ENCODE results near the gene DBNL. TPM values are rescaled to one million over a fixed set of nuclear protein-coding genes. Genes with fewer than 3 reads are reported as not detected.

Gene DBNL
- total RNA-seq, 1 donor from 2014 or later = 100 TPM

DNA sequence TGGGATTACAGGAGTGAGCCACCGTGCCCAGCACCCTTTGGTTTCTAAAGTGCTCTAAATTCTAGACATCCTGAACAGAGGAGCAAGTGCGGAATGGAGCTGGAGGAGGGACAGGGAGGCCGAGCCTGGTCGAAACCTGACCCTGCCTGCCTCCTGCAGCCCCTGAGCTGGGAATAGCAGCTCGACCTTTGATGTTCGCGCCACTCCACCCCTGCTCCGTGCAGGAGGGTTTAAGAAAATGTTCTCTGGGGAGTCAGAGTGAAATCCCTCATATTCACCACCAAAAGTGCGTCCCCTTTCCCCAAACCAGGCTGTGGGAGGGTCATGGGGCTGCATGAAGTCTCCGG, 19.0 kb downstream of the DBNL start:
- intact Hi-C loops (cut with DNase I) = no loop called here
- DNase-seq (ENCODE audit: extremely low spot score in 2 of 2) = no peak
- no peak overlapping the region for H3K27ac ChIP-seq

GRCh38 chr7:44063894-44064651, 19.6 kb downstream of the DBNL start:
- H3K4me1 ChIP-seq = peaks cover 23% of the 10 kb centered on the region
- H3K9me3 ChIP-seq = no peaks in the 10 kb centered on the region
- no peak for DNase-seq (ENCODE audit: extremely low spot score in 2 of 2)
- intact Hi-C loops (cut with DNase I) = no loop called here
- no peak for TF ChIP-seq POLR2A (IDR thresholded peaks at IDR 0.05)
- TF ChIP-seq POLR2AphosphoS5 (IDR thresholded peaks at IDR 0.05; ENCODE audit: insufficient read depth in 1 of 2, low read depth in 1 of 2) = no peak
- TF ChIP-seq, protein P1, sequence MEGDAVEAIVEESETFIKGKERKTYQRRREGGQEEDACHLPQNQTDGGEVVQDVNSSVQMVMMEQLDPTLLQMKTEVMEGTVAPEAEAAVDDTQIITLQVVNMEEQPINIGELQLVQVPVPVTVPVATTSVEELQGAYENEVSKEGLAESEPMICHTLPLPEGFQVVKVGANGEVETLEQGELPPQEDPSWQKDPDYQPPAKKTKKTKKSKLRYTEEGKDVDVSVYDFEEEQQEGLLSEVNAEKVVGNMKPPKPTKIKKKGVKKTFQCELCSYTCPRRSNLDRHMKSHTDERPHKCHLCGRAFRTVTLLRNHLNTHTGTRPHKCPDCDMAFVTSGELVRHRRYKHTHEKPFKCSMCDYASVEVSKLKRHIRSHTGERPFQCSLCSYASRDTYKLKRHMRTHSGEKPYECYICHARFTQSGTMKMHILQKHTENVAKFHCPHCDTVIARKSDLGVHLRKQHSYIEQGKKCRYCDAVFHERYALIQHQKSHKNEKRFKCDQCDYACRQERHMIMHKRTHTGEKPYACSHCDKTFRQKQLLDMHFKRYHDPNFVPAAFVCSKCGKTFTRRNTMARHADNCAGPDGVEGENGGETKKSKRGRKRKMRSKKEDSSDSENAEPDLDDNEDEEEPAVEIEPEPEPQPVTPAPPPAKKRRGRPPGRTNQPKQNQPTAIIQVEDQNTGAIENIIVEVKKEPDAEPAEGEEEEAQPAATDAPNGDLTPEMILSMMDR (IDR thresholded peaks at IDR 0.05) = no peak
- no peak overlapping the region for H3K4me3 ChIP-seq
- no peak overlapping the region for H3K27ac ChIP-seq
- H3K27me3 ChIP-seq = no peaks in the 10 kb centered on the region
- H3K36me3 ChIP-seq = peaks cover 2 to 28% of the 10 kb centered on the region in 2 donors

More for the DNA sequence above, 19.0 kb downstream of the DBNL start:
- Histone ChIP-seq H3K4me3 (no peak overlapping the region), H3K36me3 (peaks cover 3 to 33% of the 10 kb centered on the region in 2 donors), H3K27me3 (no peaks in the 10 kb centered on the region), H3K4me1 (peaks cover 23% of the 10 kb centered on the region), H3K9me3 (no peaks in the 10 kb centered on the region)
- TF ChIP-seq POLR2A (IDR thresholded peaks at IDR 0.05) (no peak), POLR2AphosphoS5 (IDR thresholded peaks at IDR 0.05; ENCODE audit: insufficient read depth in 1 of 2, low read depth in 1 of 2) (no peak)
- TF ChIP-seq, protein P1 (IDR thresholded peaks at IDR 0.05) = no peak

DNA sequence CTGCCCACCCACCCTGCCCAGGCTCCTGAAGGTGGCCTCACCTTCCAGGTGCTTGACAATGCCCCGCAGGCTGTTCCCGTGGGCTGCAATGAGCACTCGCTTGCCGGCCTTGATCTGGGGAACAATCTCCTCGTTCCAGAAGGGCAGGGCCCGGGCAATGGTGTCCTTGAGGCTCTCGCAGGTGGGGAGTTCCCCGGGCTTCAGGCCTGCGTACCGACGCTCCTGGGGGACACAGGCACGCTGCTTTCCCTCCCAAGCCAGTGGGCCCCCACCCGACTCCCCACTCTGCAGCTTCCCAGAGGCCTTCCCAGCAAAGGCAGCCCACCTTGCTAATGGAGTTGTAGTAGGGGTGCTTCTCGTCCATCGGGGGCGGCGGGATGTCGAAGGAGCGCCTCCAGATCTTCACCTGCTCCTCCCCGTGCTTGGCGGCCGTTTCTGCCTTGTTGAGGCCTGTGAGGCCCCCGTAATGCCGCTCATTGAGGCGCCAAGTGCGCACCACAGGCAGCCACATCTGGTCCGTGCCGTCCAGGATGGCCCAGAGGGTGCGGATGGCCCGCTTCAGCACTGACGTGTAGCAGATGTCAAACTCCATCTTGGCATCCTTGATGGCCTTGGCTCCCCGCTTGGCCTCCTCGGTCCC, 20.4 kb downstream of the DBNL start:
- intact Hi-C loops (cut with DNase I) = no loop called here
- no peak overlapping the region for H3K27ac ChIP-seq
- no peak for DNase-seq (ENCODE audit: extremely low spot score in 2 of 2)
- peaks cover 23% of the 10 kb centered on the region for H3K4me1 ChIP-seq
- no peak overlapping the region for H3K4me3 ChIP-seq
- H3K36me3 ChIP-seq = peaks cover 0 to 19% of the 10 kb centered on the region in 2 donors
- no peaks in the 10 kb centered on the region for H3K27me3 ChIP-seq
- no peaks in the 10 kb centered on the region for H3K9me3 ChIP-seq
- TF ChIP-seq, protein P1 (IDR thresholded peaks at IDR 0.05) = no peak
- TF ChIP-seq POLR2AphosphoS5 (IDR thresholded peaks at IDR 0.05; ENCODE audit: insufficient read depth in 1 of 2, low read depth in 1 of 2) = peak in 1 of 2 donors; percentile 2

GRCh38 chr7:44065431-44066110, 21.1 kb downstream of the DBNL start, which contains the start of gene PGAM2:
Gene PGAM2, minus strand, starts transcription at chr7:44065567. Its CDS starts 38 bp downstream, at chr7:44065529.
- H3K4me3 ChIP-seq = no peak within 1 kb of the TSS
- H3K27me3 ChIP-seq = no peaks in the 10 kb centered on the region
- H3K4me1 ChIP-seq = peaks cover 23% of the 10 kb centered on the region
- intact Hi-C loops (cut with DNase I) = no loop called here
- peaks cover 0 to 13% of the 10 kb centered on the region in 2 donors for H3K36me3 ChIP-seq
- H3K27ac ChIP-seq = no peak within 1 kb of the TSS
- DNase-seq (ENCODE audit: extremely low spot score in 2 of 2) = no peak
- TF ChIP-seq, protein P1 (IDR thresholded peaks at IDR 0.05) = no peak
- TF ChIP-seq POLR2AphosphoS5 (IDR thresholded peaks at IDR 0.05; ENCODE audit: insufficient read depth in 1 of 2, low read depth in 1 of 2) (peak in 1 of 2 donors; percentile 33), POLR2A (IDR thresholded peaks at IDR 0.05) (no peak)
- H3K9me3 ChIP-seq = no peaks in the 10 kb centered on the region
